Nephron progenitor cell (in vitro differentiated cells): ENCODE results near the gene SENP6.
A peak's percentile ranks its signal among the peaks of the same experiment; 100 is the strongest.

ENCODE experiments used
- DNase-seq: peaks from one replicate; pipeline ENCODE4 v3.0.0; 2021
- H3K27ac Mint-ChIP-seq: 2 replicates; pipeline ENCODE4 v1.8.0; 2021; ENCODE audit warnings: mild to moderate bottlenecking, moderate library complexity, mixed read lengths
- H3K27me3 Mint-ChIP-seq: 2 replicates; pipeline ENCODE4 v1.8.0; 2021; ENCODE audit warnings: mild to moderate bottlenecking, low read depth, mixed read lengths; ENCODE audit not compliant: poor library complexity
- H3K36me3 Mint-ChIP-seq: 2 replicates; pipeline ENCODE4 v1.8.0; 2021; ENCODE audit warnings: low read depth, mixed read lengths
- H3K4me1 Mint-ChIP-seq: 2 replicates; pipeline ENCODE4 v1.8.0; 2021; ENCODE audit warnings: mixed read lengths
- H3K4me3 Mint-ChIP-seq: 2 replicates; pipeline ENCODE4 v1.8.0; 2021; ENCODE audit warnings: mild to moderate bottlenecking, moderate library complexity, mixed read lengths
- H3K9me3 Mint-ChIP-seq: 2 replicates; pipeline ENCODE4 v1.8.0; 2021; ENCODE audit warnings: mild to moderate bottlenecking, moderate library complexity, mixed read lengths
- CTCF ChIP-seq: fragments of 200-600 bp; sonication (generic); IDR thresholded peaks from 2 replicates; pipeline ENCODE4 v1.5.0; 2021; ENCODE audit warnings: antibody characterized with exemption

Gene SENP6

GRCh38 chr6:75604294-75604693, 2.6 kb downstream of the SENP6 start:
- no peak for DNase-seq
- peaks cover 3% of the 10 kb centered on the region for H3K27me3 Mint-ChIP-seq
- H3K9me3 Mint-ChIP-seq = peaks cover 14% of the 10 kb centered on the region
- peaks cover 57% of the 10 kb centered on the region for H3K36me3 Mint-ChIP-seq
- peaks cover 58% of the 10 kb centered on the region for H3K4me1 Mint-ChIP-seq
- peak overlapping the region; percentile 100 for H3K4me3 Mint-ChIP-seq
- TF ChIP-seq CTCF = no peak
- no peak overlapping the region for H3K27ac Mint-ChIP-seq

GRCh38 chr6:75605635-75606034, 4.0 kb downstream of the SENP6 start:
- no peak overlapping the region for H3K27ac Mint-ChIP-seq
- H3K4me3 Mint-ChIP-seq = peak overlapping the region; percentile 4

GRCh38 chr6:75608304-75608703, 6.6 kb downstream of the SENP6 start:
- no peak for TF ChIP-seq CTCF
- Mint-ChIP-seq H3K27me3 (peaks cover 3% of the 10 kb centered on the region), H3K36me3 (peaks cover 92% of the 10 kb centered on the region), H3K27ac (peak overlapping the region; percentile 43), H3K4me3 (no peak overlapping the region), H3K4me1 (peaks cover 63% of the 10 kb centered on the region), H3K9me3 (peaks cover 16% of the 10 kb centered on the region)
- DNase-seq = no peak

More at GRCh38 chr6:75605635-75606034, 4.0 kb downstream of the SENP6 start:
- TF ChIP-seq CTCF = no peak
- no peak for DNase-seq
- Mint-ChIP-seq H3K27me3 (peaks cover 3% of the 10 kb centered on the region), H3K36me3 (peaks cover 68% of the 10 kb centered on the region), H3K4me1 (peaks cover 60% of the 10 kb centered on the region), H3K9me3 (peaks cover 14% of the 10 kb centered on the region)

- no peak for TF ChIP-seq CTCF
- Mint-ChIP-seq H3K4me1 (peaks cover 56% of the 10 kb centered on the region), H3K27ac (peak overlapping the region; percentile 35)
Measured at GRCh38 chr6:75608956-75609533, 7.4 kb downstream of the SENP6 start.

GRCh38 chr6:75609639-75610590, 8.2 kb downstream of the SENP6 start:
- peaks cover 31% of the 10 kb centered on the region for H3K9me3 Mint-ChIP-seq
- H3K36me3 Mint-ChIP-seq = peaks cover 95% of the 10 kb centered on the region
- no peak for DNase-seq
- H3K4me3 Mint-ChIP-seq = no peak overlapping the region
- no peak for TF ChIP-seq CTCF
- H3K4me1 Mint-ChIP-seq = peaks cover 54% of the 10 kb centered on the region
- H3K27me3 Mint-ChIP-seq = peaks cover 3% of the 10 kb centered on the region
- no peak overlapping the region for H3K27ac Mint-ChIP-seq

More at GRCh38 chr6:75608956-75609533, 7.4 kb downstream of the SENP6 start:
- DNase-seq = no peak
- no peak overlapping the region for H3K4me3 Mint-ChIP-seq
- H3K27me3 Mint-ChIP-seq = peaks cover 3% of the 10 kb centered on the region
- peaks cover 92% of the 10 kb centered on the region for H3K36me3 Mint-ChIP-seq
- H3K9me3 Mint-ChIP-seq = peaks cover 23% of the 10 kb centered on the region
